HT-29 (cell line): Measurements from ENCODE around the gene KHDC4. TPM values are rescaled to one million over a fixed set of nuclear protein-coding genes. Genes with fewer than 3 reads are reported as not detected.

Source experiments
- DNase-seq: peaks from one replicate; pipeline ENCODE4 v3.0.0-alpha.2; 2015; ENCODE audit warnings: low spot score
- small RNA-seq: library from RNA; depleted of rRNA; stranded (forward); fragments of <200 nt; gene quantifications from one replicate; pipeline ENCODE3, GENCODE V24; 2014
- total RNA-seq: library from RNA; depleted of rRNA; stranded (reverse); fragments of >200 nt; shearing (Covaris generic); gene quantifications from 2 replicates; pipeline ENCODE4 v1.2.3, GENCODE V29; 2014; rRNA removed

Gene KHDC4
- total RNA-seq, 1 experiment from 2014 or later, result 53.6 TPM

DNA sequence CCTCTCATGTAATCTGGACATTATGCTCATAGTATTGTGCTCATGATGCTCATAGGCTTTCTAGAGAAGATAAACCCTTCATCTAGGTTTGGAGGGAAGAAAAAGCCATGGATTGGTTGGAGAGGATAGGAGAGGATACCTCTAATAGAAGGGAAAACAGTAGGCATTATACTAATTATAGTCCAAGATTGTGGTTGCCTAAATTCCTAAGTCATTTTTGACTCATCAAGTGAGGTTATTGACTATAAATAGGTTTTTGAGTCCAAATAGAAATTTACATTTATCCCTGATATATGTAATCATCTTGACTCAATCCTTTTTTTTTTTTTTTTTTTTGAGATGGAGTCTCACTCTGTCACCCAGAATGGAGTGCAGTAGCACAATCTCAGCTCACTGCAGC, 69.8 kb downstream of the KHDC4 start:
- no peak for DNase-seq

Small RNA genes within 50 kb of the gene (small RNA-seq; reads per million reads assigned to genes)
- gene MIR6738, result not detected
- not detected for gene RF00015
- not detected for gene SCARNA4
- gene SNORA80E, result 6.0 reads per million, percentile 84 among the genes with 10 or more reads in this experiment

Other genes with a start within 250 kb of the KHDC4 start
- 24.6 and 24.8 TPM in 2 replicates for gene YY1AP1, start 245.6 kb downstream of the KHDC4 start, total RNA-seq
- 58.5 and 77.3 TPM in 2 replicates for gene DAP3, start 245.3 kb downstream of the KHDC4 start, total RNA-seq
- 17.6 and 18.0 TPM in 2 replicates for gene GON4L, start 77.2 kb downstream of the KHDC4 start, total RNA-seq
- not detected in 2 replicates for gene SYT11, start 74.8 kb downstream of the KHDC4 start, total RNA-seq
- gene RIT1, start 23.1 kb downstream of the KHDC4 start, total RNA-seq, result 6.5 and 14.8 TPM in 2 replicates
- 0.47 and 3.1 TPM in 2 replicates for gene RXFP4, start 7.2 kb upstream of the KHDC4 start, total RNA-seq
- 150 and 179 TPM in 2 replicates for gene ARHGEF2, start 44.1 kb upstream of the KHDC4 start, total RNA-seq
- 227 and 261 TPM in 2 replicates for gene SSR2, start 86.5 kb upstream of the KHDC4 start, total RNA-seq
- gene UBQLN4, start 119.4 kb upstream of the KHDC4 start, total RNA-seq, result 35.7 and 41.0 TPM in 2 replicates
- gene LAMTOR2, start 120.4 kb upstream of the KHDC4 start, total RNA-seq, result 108 and 130 TPM in 2 replicates
- 163 and 185 TPM in 2 replicates for gene RAB25, start 126.7 kb upstream of the KHDC4 start, total RNA-seq
- 9.3 and 13.3 TPM in 2 replicates for gene MEX3A, start 148.1 kb upstream of the KHDC4 start, total RNA-seq
- gene LMNA, start 180.3 kb upstream of the KHDC4 start, total RNA-seq, result 1,664 and 1,875 TPM in 2 replicates
- 5.1 and 11.6 TPM in 2 replicates for gene SEMA4A, start 219.2 kb upstream of the KHDC4 start, total RNA-seq